G401.6 (cell line): ENCODE data around the gene RCAN1.
"Not testable (repeated sequence)": the region's sequence is repeated elsewhere in the genome, so short reads cannot be mapped to it uniquely, and the experiment has no call there.

Experiments used
- FAIRE-seq: peaks from 2 replicates; lab custom pipeline; 2012; peaks lifted over from hg19 to GRCh38; lab: Jason Lieb, UNC

Gene RCAN1

DNA sequence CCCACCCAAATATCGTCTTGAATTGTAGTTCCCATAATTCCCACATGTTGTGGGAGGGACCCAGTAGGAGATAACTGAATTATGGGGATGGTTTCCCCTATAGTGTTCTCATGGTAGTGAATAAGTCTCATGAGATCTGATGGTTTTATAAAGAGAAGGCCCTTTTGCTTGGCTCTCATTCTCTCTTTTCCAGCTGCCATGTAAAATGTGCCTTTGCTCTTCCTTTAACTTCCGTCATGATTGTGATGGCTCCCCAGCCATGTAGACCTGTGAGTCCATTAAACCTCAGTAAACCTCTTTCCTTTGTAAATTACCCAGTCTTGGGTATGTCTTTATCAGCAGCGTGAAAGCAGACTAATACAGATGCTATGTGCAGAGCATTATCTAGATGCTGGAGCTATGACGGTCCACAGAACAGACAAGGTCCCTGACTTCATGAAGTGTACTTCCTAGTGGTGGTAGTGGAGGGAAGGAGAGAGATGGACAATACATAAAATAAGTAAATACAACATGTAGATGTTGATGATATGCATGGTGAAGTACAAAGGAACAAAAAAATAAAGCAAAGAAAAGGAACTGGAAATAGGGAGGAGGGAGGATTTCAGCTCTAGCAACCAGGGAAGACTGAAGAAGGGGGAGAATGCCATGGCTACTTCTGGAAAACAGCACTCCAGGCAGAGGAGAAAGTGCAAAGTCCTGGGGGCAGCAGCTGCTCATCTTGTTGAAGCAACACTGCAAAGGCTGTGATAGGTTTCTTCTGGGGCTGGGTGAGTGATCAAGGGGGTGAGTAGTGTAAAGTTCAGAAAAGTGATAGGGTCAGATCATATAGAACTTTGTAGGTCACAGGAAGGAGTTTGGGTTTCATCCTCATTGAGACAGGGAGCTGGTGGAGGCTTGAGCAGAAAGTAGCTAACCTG is 6.8 kb upstream of the RCAN1 start:
- FAIRE-seq, result no peak

DNA sequence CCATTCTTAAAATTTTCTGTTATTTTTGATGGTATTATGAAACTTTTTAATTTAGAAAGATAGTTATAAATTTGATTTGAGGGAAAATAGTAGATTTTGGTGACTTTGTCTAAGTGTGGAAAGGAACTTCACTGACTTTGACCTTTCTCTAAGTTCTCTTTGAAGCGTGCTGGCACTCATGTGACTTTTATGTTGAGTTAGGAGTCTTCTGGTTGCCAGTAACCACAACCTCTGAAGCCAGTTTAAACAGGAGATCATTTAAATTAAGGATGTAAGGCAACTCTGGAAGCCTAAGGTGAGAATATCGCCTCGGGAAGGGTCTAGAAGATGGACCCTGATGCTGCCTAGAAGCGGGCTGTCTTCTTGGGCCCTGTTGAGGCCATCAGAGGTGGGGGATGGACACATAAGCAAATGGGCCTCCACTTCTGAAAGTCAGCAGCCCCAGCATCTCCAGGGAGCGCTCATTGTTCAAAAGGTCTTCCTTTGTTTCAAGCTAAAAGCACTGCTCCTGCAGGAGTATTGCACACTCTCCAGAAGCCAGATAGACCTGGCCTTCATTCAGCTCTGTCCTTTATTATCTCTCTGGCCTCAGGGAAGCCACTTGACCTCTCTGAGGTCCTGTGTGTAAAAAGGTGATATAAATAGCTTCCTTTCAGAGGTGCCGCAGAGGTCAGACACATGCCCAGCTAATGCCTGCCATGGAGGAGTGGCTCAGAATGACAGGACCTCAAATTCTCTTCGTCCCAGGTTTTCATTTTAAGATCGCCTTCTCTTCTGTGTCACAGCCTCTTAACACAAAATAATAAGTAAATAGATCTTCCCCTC is 5.1 kb upstream of the RCAN1 start:
- FAIRE-seq, result no peak

DNA sequence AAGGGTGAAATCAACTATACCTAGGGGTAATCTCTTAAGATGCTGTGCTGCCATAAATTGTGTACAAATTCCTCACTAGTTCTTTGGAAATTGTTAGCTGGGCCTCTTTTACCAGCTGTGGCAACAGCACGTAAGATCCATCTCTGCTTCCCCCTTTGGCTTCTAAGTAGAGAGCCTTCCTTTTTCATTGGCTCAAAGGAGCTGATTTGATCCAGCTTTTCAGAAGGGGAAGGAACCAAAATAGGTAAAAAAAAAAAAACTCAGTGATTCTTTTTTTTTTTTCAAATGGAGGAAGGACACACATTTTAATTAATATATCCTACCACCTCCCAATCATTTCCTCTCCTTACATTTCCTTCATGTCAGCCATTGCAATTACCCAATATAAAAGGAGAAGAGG is 4.0 kb upstream of the RCAN1 start:
- FAIRE-seq, result no peak

DNA sequence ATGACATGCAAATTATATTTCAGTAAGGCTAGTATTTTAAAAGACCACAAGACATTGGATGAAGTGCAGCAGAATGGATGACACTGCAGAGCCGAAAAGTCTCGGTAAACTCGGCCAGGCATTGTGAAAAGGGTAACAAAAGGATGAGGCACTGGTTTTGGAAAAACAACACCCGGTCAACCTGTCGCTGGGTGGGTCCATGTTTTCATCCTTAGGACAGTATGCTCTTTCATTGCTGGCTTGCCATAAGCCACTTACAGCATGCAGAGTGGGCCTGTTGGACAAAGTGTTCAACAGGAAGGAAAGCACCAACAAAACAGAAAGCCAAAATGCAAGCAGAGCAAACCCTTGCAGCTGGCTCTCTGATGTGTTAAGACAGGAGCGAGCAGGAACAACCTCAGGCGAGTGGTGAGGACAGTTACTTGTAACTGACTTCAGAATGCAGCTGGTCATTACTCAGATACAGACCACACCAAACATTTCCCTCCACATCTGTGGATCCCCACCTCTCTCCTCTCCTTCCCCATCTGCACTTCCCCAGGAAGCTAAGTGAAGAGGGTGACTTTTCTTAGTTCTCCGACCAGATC is 2.9 kb upstream of the RCAN1 start:
- FAIRE-seq, result no peak

DNA sequence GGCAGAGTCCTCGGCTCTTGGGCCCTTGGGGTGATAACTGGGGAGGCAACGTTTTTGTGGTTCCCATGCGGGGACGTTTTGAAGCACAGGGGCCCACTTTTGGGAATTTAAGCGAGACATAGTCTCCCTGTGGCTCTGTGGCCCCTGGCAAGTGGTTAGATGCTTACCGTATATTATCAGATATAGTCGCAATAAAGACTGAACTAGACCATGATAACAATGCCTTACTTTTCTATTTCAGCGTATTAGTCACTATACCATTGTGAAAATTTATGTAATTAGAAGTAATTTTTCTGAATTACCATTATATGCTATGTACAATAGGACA is 538 bp upstream of the RCAN1 start:
- FAIRE-seq, result no peak

DNA sequence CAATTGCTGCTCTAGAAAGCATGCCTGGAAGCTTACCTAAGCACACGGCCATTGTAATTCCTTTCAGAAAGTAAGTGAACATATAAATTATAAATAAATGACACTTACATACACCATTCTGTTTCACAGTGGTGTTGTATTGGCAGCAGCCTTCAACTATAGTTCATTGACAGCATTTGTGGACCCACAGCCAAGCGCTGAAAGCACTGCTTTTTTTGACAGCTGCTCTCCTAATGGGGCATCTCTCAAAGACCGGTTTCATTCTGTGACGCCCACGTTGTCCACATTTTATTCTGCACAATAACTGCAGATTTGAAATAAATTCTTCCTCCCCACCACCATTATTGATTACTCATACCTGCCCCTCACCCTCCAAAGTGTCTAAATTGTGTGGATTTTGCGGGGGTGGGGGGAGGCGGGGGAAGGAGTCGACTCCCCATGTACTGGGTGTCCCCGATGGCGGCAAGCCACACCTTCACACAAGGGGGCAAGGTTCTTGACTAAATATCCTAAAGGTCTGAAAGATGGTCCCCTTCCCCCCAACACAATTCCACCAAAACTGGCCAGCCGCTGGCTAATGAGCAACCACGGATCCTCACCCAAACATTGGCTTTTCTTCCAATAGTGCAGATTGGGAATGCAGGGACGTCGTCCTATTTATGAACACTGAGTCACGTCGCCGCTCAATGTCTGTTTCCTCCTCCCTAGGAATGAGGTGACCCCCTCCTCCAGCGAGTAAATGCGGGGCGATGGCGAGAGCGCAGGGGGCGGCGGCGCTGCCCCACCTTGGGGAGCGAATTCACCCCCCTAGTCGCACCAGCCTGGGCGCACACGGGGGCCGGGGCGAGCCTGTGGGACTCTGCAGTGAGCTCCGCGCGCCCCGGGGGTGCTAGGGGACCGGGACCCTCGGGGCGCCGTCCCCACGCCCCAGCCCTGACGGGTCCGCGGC is 960 bp downstream of the RCAN1 start:
- FAIRE-seq, result no peak

DNA sequence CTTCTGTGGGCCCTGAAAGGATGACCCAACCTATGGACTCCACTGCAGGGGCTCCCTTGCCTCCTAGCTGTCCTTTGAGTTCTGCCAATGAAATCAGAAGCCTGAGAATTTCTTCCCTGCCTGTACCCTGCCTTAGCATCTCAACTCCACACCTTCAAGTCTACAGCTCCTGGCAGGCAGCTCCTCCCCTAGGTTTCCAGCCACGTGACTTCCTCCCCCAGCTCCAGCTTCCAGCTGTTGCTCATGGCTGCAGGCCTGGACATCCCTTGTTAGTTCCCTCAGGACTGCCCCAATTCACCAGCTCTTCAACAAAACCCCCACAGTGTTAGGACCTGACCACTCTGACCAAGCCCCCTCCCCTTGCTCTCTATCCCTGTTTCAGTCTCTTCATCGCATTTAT is 2.4 kb downstream of the RCAN1 start:
- no peak for FAIRE-seq

DNA sequence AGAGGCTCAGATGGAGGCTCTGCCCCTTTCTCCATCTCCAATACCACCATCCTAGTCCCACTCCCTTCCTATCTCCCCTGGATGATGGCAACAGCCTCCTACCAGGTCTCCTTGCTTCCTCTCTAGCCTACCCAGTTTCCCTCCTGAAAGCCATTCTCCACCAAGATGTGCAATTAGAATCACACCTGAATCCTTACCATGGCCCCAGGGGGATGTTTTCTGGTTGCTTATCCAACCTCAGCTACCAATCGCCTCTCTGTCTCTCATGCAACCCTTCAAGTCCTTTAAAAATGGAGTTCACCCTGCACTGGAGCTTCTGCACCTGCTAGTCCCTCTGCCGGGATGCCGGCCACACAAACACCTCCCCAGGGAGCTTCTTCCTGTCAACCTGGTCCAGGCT is 2.9 kb downstream of the RCAN1 start:
- FAIRE-seq, result no peak

DNA sequence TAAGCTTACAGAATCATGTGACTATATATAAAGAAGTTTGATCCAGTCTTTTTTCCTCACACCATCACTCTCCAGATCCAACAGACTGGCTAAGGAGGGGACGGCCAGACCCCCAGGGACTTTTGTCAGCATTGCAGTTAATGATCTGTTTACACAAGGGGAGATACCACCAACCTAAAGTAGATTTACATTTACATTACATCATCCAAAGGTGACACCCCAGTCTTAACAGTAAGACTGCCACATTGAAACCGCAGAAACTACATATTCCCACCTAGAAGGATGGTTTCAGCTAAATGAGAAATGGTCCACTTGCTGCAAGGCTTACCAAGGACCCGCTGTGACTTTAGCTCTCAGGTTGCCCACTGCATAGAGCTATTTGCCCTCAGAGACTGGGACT is 3.4 kb downstream of the RCAN1 start:
- FAIRE-seq, result no peak

DNA sequence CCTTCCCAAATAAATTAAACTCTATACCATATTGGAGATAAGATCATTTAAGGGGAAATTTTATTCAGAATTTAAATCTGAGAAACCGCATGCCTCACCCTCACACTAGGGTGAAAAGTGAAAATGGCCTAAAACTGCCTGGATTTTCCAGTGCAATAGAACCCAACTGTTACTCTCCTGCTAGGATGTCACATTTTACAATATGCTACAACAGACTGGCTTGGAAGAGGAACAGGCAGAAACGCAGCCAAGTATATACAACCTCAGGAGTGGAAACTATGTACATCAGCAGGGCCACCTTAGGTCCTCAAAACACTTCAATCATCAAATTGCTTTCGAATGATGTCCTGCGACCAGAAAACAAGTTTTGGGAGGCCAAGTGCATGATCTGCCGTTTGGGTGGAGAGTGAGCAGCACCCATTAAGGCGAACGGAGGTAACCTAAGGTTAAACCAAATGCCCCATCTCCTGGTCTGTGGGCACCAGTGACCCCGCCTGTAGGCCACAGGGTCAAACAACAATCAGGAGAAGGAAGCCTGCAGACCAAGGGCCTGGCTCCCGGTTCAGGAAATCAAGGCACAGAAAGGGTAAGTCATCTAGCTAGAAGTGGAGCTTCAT is 4.9 kb downstream of the RCAN1 start:
- no peak for FAIRE-seq

DNA sequence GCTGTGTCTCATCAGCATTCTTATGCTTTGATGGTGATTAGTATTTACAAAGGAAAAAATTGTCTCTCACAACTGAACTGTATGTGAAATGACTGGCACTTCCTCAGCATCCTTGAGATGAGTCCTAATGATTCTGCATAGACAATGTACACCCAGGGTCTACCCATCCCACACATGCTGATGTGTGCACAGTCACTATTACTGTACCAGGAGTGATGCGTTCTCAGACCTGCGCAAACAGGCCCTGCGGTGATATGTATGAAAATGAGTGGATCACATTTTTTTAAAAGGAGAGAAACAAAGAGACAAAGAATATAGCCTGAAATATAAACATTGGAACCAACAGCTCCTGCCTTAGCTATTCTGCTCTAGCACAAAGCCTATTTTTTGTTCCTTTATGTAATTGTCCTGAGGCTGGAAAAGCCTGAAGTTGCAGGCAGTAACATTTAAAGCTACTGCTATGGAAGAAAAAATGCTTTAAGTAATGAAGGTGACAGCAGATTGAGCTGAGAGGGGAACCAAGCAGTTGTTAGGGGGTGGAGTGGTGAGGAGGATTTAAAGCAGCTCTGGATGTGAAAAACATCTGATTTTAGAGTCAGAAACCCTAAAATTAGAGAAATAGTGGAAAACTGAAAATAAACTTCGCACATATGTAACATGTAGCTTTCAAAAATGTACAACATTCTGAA is 5.5 kb downstream of the RCAN1 start:
- FAIRE-seq, result no peak

DNA sequence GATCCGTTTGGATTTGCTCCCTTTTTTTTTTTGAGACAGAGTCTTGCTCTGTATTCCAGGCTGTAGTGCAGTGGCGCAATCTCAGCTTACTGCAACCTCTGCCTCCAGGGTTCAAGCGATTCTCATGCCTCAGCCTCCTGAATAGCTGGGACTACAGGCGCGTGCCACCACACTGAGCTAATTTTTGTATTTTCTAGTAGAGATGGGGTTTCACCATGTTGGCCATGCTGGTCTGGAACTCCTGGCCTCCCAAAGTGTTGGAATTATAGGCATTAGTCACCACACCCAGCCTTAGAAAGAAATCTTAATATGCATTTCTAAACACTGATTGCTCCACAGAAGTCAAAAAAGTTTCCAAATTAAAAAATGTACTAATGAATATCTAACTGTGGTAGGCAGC is 7.5 kb downstream of the RCAN1 start:
- not testable (repeated sequence) for FAIRE-seq

DNA sequence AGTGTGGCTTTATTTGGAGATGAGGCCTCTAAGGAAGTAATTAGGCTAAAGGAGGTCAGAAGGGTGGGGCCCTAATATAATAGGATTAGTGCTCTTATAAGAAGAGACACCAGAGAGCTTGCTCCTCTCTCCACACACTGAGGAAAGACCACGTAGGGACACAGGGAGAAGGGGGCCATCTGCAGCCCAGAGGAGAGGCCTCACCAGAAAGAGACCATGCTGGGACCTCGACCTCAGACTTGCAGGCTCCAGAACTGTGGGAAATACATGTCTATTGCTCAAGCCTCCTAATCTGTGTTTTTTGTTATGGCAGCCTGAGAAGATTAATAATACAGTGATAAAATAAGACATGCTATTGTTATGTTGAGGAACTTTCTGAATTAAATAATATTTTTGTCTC is 8.3 kb downstream of the RCAN1 start:
- FAIRE-seq, result no peak

DNA sequence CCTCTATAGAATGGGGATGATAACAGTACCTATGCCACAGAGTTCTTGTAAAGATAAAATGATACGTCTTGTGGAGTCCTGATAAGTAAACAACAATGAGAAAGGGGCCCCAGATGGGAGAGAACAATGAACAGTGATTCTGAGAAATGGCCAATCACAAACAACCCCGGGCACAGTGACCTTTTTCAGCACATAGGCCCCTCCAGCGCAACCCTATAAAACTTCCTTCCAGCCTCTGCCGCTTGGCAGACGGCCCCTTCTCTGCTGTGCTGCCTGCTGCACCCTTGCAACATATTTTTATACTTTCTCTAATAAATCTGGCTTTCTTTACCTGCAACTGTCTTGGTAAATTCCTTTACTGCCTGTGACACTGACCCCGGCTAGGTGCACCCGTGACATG is 8.9 kb downstream of the RCAN1 start:
- no peak for FAIRE-seq

DNA sequence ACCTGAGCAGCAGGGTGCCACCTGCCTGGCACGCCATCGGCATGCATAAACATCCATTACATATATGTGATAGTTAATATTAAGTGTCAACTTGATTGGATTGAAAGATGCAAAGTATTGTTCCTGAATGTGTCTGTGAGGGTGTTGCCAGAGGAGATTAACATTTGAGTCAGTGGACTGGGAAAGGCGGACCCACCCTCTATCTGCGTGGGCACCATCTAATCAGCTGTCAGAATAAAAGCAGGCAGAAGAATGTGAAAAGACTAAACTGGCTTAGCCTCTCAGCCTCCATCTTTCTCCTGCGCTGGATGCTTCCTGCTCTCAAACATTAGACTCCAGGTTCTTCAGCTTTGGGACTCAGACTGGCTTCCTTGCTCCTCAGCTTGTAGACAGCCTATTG is 10.0 kb downstream of the RCAN1 start:
- FAIRE-seq, result not testable (repeated sequence)

DNA sequence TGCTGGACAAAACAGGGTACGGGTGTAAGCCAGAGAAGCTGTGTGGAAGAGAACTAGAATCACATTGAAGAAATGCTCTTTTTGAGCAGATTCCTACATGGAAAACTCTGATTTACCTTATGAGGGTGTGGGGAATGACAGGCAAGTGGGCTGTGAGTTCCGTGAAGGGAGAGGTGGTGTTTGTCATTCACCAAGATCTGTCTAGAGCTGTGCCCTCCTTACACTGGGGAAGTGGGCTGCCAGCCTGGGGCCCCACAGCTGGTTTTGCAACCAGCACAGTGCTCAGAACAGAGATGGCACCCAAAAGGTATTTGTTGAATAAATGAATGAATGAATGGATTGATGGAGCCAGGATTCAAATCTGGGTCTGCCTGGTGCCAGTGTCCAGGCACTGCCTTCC is 10.4 kb downstream of the RCAN1 start:
- no peak for FAIRE-seq

DNA sequence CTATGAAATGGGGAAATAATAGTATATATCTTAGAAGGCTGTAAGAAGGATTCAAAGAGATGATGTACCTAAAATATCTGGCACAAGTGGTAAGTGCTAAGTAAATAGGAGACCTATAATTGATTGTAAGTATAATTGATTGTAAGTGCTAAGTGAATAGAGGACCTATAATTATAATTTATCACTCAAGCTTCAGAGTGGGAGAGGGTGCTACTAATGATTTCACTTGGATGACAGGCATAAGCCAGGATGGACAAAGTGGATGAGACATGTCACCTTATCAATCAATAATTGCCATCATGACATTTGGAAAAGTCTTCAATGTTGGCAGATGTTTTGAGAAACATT is 11.2 kb downstream of the RCAN1 start:
- FAIRE-seq, result no peak

DNA sequence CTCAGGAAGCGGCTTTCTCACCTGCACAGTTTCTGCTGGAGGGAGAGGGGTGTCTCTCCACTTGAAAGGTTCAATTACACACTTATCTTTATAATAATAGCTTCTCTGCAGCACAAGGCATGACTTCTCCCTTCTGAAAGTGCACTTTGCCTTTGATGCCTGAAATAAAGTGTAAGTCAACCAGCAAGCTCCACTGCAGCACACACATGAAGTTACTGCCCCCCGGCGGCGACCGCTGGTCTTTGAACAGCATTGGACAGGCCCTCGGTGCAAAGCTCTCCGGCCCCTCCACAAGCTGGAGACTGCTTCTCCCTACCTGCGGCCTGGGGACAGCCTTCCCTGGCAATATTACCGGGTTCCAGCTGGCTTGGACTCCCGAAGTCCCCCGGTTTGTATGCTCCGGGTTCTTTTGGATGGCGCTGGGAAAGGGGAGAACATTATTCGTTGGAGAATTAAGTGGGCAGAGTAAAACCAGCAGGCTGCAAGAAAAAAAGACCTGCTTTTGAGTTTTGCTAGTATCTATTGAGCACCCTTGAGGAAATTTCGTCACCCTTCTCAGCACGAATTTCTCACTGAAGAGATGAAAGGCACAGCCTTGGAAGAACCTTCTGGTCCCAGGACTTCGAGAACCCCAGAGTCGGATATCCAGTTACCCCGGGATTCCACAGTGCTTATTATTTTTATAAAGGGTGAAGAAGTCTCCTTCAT is 11.8 kb downstream of the RCAN1 start:
- peak; percentile 52 for FAIRE-seq

DNA sequence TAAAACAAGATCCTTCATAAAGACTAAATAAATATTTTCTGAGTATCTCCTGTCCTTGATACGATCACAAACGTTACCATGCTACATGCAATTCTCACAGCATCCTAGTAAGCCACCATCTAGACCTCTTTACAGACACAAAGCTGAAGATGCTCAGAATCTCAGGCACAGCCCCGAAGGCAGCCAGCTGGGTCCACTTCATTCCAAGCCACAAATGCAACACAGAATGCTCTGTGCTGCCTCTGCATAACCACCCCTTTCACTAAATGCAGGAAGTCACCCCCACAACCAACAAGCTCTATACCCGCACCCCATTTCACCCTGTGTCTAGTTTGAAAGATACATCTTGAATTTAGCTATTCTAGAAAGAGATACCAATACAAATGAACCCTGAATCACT is 12.9 kb downstream of the RCAN1 start:
- no peak for FAIRE-seq

DNA sequence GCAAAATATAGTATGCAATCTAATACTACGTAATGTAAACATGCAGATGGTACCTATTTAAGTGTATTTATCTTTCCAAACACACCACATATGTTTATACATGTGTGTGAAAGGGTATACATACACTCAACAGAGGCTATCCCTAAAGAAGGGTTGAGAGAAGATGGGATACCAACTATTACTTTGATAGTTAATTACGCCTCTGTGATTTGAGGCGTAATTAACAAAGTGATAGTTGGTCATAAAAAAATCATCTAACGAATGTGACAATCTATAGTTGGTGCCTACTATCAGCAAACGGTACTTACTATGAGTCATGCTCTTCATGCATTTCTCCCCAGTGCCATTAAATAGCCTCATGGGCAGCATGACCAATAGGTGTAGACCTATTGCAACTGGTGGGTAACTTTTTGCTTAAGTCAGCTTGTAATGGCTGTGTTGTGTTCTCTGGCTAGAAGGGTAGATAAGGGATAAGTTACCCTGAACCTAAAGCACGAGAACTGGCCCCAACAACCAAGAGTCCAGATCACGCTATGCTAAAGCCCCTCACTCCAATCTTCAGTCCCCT is 15.3 kb downstream of the RCAN1 start:
- FAIRE-seq, result no peak
